Renal cortical epithelial cell (primary cell): ENCODE measurements around the gene ST3GAL4. TPM values are rescaled to one million over a fixed set of nuclear protein-coding genes. Genes with fewer than 3 reads are reported as not detected.
"Not testable (repeated sequence)": the region's sequence is repeated elsewhere in the genome, so short reads cannot be mapped to it uniquely, and the experiment has no call there.

Source experiments
- DNase-seq: peaks from one replicate; pipeline ENCODE4 v3.0.0-alpha.2; 2011; ENCODE audit warnings: low read depth
- total RNA-seq: library from RNA; depleted of rRNA; stranded (reverse); fragments of >200 nt; gene quantifications from 2 replicates; pipeline ENCODE4 v1.2.3, GENCODE V29; 2014

The ST3GAL4 gene
- total RNA-seq, 1 donor from 2014 or later = 17.8 TPM

DNA sequence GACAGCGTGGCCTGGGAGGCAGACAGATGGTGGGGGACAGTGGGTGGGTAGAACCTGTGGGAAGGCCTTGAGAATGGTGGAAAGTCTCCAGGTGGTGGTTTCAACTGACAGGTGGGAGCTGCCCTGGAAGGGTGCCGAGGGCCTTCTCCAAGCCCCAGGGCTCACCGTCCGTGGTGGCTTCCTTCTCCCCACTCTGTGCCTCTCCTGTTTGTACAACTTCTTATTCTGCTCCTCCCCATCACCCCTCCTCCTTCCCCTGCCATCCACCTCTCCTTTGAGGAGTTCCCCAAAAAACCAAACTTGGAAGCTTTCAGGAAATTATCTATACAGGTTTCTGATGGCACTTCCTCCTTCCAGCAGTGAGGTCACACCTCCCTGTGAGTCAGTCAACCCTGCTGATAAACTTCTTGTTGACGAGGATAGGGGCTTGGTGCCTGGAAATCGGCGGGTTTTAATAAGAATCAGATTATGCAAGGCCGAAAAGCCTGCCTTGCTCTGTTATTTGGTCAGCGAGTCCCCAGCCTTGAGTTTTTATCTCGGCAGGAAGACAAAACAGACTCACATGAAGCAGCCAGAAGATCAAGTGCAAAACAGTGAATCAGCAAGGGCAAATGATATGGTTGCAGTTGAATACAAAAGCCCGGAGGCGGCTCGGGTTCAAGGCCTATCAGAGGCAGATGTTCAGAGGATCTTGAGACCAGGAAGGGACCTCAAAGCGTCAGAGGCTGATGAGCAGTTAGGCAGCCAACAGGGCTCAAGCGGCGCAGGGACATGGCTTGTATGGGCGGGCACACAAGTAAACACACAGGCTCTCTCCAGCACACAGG, 9.5 kb upstream of the ST3GAL4 start:
- DNase-seq = no peak

DNA sequence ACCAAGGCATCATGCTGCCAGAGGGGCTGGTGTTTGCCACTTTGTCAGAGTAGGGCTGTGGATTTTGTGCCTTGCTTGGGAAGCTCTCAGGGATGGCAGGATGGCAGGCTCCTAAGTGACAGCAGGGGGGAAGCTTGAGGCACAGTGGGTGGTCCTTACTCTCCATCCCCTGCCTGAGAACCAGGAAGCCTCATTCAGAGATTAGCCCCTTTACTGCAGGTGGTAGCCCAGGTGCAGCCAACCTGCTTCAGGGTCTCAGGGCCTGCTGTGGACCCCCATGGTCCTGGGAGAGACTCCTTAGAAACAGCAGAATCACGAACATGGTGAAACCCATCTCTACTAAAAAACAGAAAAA, 8.9 kb upstream of the ST3GAL4 start:
- no peak for DNase-seq

DNA sequence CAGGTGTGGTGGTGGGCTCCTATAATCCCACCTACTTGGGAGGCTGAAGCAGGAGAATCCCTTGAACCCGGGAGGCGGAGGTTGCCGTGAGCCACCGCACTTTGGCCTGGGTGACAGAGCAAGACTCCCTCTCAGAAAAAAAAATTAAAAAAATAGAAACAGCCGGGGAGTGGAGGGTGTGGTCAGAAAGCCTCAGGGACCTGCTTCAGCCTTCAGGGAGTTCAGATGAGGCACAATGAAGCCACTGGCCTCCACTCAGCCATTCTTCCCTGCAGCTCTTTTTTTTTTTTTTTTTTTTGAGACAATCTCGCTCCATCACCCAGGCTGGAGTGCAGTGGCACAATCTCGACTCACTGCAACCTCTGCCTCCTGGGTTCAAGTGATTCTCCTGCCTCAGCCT, 8.5 kb upstream of the ST3GAL4 start:
- DNase-seq = not testable (repeated sequence)

DNA sequence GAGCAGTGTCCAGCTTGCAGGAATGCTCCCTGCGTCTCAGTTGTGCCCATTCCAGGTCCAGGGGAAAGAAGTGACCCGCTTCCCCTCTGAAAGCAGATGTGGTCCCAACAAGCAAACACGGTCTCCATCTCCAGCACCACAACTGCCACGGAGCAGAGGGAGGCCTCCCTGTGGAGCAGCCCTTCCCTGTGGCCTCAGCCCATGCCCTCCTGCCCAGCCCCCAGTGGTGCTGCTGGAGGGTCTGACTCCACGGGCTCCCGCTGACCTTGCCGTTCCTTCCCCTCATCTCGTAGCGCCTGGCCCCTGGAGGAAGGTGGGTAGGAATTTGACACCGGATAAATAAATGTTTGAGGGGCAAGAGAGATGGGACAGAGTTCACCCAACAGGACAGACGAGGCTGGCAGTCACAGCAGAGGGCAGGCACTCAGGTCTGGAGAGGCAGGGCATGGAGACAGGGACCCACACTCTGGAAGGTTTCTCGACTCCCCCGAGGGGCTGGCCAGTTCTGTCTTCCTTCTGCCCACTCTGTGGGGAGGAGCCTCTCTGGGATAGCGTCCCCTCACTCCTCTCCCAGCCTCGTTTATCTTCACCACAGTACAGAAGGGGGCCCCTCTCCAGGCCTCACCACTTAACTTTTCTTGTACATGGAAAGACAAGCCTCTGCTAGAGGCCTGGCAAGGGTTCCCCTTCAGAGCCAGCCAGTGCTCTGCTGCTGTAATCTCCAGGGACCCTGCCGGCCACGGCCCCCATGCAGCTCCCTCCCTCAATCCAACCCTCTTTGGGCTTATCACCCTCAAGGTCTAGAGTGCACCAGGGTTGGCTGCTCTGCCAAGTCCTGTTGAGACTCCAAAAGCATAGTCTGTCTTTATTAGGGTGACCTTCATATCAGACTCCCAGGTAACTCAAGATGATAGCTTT, 7.5 kb upstream of the ST3GAL4 start:
- no peak for DNase-seq

DNA sequence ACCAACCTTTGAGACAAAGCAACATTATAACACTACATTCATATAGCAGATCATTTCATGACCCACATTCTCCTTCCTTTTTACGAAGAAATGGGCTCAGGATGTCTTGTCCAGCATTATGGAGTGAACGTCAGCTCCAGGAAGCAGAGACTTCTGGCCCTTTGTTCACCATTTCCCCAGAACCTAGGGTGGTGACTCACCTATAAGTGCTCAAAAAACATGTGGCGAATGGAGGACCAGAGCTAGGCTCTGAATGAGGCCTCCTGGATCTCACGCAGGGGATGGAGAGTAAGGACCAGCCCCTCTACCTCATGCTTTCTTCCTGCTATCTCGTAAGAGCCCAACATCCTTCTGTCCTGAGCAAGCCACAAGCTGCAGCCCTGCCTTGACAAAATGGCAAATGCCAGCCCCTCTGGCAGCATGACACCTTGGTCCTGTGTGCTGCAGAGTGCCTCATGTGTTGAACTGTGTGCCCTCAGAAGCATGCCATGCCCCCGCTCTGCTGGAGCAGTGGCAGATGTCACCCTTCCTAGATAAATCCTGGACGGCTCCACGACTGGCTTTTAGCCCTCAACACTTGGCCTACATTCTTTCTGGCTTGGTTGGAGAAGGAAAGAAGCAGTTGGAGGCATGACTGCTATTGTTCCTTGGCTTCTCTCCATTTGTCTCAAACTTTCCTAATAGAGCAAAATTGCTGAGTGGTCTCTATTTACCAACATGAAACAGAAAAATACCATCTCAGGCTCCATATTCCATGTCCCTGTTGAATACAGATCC, 6.5 kb upstream of the ST3GAL4 start:
- DNase-seq = no peak

DNA sequence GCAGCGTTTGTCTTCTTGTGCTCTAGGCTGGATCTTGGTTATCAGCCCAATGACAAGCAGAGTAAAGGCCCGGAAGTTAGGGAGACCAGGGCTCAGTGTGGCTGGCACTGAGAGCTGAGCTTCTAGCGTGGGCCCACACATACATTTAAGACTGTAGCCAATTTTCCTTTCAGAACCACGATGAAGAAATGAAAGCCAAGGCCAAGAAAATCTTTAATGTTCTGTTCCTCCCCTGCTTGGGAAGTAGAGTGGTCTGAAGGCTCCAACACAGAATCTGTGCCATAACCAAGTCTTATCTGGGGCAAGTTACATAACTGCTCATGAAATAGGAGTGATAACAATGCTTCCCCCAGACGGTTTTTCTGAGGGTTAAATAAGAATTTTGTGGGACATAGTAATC, 4.7 kb upstream of the ST3GAL4 start:
- DNase-seq = no peak

DNA sequence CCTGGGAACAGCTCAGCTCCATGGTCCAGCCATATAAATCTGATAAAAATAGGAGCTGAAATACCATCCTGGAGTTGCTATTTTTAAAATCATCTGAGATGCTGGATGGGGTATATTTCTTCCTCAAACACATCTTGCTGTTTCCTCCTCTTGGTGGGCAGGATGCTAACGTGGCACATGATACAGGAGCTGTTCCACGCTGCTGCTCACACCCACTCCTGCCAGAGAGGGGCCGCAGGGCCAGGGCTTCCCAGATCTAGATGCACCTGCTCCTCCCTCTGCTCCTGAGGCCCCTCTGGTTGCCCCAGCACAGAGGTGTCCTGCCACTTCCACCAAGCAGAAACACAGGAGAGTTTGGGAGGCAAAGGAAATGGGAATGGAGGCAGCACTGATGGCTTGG, 3.3 kb upstream of the ST3GAL4 start:
- no peak for DNase-seq

DNA sequence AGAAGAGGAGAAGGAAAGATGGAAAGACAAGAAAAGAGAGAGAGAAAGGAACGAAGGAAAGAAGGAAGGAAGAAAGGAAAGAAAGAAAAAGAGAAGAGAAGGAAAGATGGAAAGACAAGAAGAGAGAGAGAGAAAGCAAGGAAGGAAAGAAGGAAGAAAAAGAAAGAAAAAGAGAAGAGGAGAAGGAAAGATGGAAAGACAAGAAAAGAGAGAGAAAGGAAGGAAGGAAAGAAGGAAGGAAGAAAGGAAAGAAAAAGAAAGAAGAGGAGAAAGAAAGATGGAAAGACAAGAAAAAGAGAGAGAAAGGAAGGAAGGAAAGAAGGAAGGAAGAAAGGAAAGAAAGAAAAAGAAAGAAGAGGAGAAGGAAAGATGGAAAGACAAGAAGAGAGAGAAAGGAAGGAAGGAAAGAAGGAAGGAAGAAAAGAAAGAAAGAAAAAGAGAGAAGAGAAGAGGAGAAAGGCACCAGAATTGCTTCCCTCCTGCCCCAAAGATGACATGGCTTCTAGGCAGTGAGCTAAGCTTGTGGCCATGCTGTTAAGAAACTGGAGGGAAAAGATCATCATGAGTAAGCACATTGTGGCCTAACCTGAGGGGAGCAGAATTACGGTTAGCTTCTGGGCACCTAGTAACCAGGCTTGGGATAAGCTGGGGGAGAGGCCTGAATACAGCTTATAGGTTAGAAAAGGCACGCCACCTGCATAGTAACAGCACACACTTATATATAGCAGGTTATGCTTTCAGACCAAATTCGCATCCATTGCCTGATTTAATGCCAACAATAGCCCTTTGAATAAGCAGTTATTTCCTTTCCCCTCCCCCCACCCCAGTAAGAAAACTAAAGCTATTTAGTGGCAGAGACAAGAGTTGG, 2.3 kb upstream of the ST3GAL4 start:
- peak; percentile 78 for DNase-seq

DNA sequence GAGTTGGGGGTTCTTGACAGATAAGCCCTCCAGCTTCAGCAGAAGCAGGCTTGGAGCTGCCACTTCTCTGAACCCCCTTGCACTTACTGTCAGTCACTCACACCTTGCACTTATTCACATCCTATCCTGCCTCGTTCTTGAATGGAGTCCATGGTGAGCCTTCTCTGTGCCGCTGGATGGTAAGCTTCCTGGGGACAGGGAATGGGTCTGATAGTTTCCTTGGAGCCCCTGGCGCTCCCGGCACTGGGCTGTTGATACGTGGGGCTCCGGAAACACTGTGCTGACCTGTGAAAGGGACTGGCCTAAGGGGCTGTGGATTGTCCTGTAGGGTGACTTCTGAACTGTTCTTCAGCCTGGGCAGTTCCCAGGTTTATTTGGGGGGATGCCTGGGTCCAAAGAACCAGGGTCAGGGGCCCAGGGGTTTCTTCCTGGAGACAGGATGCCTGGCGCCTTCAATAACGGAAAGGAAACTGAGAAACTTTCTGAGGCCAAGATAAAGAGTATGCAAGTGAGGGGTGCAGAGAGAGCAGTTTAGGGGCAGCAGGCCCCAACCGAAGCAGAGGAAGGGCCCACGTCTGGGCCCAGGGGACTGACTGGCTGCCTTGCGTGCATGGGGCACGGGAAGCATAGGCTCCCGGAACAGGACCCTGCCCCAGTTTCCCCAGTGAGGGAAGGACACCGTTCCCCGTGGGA, 709 bp upstream of the ST3GAL4 start:
- DNase-seq = no peak

DNA sequence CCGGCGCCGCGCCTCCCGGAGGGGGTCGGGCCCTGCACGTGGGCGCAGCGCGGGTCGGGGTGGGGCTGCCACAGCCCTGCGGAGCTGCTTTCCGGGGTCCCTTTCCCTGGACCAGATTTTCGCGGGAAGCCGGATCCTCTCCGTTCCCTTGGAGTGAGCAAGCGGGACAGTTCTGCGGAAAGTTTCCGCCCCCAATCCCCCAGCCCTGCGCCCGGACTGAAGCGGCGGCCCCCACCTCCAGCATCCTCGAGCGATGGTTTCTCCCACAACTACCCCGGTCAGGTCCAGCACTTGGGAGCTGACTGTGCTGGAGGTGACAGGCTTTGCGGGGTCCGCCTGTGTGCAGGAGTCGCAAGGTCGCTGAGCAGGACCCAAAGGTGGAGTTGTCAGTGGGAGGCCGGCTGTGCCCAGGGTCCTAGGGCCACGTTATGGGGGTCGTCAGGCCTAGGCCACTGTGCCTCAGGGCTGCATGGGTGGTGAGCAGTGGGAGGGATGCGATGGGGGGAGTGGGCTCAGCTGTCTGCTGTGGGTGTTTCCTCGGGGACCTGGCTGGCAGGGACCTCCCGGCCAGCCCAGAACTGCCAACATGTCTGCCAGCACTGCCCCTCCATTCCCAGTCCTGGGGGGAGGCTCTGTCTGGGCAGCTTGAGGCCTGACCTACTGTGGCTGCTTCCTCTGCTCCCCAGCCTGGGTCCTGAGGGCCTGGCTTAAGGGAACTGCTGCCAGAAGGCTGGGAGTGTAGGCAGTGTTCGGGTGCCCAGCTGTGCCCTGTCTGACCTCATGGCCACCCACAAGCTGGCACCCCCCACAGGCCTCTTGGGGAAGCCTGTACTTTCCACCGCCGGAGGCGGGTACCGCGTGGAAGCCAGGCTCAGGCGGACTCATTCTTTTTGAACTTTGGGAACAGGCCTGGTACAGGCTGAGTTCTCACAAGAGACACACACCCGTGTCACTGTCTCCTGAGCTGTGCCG, 726 bp downstream of the ST3GAL4 start:
- no peak for DNase-seq

DNA sequence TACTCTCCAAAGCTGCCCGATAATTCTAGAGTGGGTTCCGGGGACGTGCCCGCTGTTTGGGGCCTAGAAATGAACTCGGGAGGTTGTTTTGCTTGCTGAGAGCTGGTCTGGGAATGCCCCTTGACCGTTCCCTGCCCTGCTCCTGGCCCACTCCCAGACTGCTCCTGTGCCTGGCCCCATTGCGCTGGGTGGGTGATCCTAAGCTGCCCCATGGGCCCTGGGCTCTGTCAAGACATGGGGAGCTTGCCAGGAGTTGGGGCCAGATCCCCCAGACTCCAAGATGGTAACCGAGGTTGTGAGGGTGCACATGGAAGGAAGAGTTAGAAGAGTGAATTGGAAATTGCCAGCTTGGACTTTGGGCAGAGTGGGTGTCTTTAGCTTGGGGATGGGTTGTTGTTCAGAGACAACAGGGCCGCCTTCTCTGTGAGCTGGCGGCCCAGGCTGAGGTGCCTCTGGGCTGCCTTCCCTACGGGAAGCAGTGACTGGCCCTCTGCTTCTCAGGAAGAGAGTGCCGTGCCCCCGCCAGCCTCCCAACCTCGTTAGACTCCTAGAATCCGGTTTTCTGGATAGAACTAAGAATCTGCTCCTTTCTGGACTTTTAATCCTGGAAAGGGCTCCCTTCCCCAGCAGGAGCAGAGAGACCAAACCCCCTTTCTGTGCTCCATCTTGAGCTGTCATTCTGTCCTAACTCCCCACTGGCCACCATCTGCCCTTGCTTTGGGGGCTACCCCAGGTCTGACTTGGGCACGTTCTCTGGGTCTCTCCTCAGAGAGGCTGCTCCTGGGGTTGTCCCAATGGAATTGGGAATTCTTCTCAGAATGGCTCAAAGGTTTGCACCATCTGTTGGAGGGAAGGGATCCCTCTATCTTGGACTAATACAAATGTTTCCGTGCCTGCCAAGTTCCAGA, 1.8 kb downstream of the ST3GAL4 start:
- DNase-seq = no peak

DNA sequence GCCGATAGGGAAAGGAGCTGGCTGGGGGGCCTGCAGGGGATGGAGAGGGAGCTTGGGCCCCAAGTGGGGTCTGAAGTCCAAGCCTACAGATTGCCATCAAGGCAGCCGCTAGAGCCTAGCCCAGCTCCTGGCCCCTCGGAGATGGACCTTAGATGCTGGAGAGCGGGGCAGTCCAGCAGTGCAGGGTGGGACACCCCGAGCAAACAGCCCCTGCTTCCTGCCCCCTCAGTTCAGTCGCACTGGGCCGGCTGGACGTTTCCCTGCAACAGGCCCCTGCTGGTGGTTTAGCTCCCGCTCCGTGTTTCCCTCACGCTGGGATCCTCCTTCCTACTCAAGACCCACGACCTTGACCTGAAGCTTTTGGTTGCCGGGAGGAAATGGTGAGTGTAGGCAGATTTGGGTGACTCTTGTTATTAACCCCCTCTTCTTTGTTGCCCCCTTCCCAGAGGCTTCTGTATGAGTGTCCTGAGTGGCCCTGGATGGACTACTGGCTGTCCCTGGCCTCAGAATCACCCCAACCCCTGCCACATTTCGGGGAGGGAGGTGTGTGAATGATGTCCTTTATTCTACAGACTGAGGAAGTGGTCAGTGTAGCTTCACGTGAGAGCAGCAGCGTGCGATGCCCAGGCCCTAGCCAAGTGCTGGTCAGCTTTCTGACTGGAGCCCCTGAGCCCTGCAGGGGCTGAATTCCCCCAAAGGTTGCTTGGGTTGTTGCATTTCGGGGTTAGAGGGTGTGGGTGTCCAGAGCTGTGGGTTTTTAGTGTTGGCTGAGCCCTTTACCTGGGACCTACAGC, 2.7 kb downstream of the ST3GAL4 start:
- DNase-seq = no peak

DNA sequence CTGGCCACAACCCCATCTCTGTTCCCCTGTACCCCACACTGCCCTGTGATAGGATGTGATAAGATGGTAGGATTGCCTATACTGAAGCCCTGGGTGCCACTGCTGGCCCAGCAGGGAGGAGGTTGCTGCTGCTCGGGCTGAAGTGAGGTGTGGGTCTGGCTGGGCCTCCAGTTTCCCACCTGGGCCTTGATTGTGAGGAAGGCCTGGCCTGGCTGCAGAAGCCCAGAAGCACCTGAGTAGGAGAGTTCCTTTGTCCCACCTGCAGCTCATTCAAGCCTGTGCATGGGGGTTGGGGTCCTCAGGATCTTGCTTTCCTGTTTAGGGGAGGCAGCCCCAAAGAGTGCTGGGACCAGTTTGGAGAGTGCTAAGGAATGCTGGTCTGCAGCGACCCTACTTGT, 3.3 kb downstream of the ST3GAL4 start:
- DNase-seq = no peak

DNA sequence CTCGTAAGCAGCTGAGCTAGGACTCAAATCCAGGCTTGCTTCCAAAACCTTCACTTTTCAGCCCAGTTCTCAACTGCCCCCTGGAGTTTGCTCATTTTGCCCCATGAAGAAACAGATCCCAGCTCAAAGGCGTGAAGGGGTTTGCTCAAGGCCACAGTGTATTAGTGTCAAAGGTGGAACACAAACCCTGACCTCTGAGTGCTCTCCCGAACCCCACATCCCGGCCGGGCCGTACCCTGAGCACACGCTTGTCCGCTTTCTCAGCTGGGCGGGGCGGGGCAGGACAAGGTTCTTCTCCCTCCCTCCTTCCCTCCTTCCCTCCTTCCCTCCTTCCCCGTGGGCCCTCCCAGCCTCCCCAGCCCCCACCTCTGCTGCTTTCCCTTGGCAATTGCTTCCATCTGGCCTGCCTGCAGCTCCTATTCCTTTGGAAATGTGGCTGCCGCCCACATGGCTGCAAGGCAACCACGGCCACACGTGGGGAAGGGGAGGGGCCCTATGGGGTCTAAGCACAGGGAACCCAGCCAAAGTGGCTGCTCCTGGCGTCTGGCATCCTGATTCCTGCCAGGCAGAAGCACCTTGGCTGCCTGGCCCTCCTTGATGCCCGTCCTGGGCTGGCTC, 4.1 kb downstream of the ST3GAL4 start:
- DNase-seq = no peak

DNA sequence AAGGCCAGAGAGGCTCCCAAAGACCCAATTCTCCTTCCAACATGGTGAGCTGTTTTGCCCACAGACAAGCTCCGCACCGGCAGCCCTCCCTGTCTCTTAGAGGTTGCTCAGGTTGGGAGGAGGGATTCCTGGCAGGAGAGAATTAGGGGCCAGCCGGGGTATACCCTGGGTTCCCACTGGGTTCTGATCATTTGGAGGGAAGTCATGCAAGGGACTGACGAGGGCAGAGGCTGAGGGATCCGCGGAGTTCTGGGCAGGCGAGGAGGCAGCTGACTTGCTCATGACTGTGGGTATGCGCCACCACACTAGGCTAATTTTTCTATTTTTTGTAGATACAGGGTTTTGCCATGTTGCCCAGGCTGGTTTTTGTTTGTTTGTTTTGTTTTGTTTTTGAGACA, 4.6 kb downstream of the ST3GAL4 start:
- no peak for DNase-seq

DNA sequence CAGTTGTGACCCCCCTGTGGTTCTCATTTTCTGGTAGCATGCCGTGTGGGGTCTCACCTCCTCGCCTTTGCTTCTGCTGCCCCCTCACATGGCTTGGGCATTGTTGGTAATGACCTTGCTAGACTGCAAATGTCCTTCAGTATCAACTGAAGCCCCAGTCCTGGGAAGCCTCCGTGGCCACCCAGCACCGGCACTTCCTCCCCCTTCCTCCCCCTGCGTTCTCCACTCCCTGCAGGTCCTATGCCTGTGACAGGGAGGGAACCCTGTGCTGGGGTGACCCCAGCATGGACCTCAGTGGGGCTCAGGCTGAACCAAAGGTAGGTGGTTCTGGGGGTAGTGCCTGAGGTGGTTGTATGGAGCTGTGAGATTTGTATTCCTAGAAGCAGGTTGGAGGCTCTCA, 5.9 kb downstream of the ST3GAL4 start:
- no peak for DNase-seq
